ENCODE results near the gene MRPS6.

GRCh38 chr21:34093083-34093482 lies 19.7 kb downstream of the MRPS6 start:
- TF ChIP-seq CTCF (IDR thresholded peaks at IDR 0.05; ENCODE audit: poor library complexity) (no peak), EZH2 (IDR thresholded peaks at IDR 0.05; ENCODE audit: borderline replicate concordance) (no peak), EZH2phosphoT487 (IDR thresholded peaks at IDR 0.05; ENCODE audit: low read depth, severe bottlenecking, unreplicated experiment) (no peak)

Data from hepatocyte (in vitro differentiated cells).